Activated naive CD8-positive, alpha-beta T cell (primary cell): Measurements from ENCODE around the gene KCNH8.

Experiments used
- H3K27ac Mint-ChIP-seq: one replicate; pipeline ENCODE4 v1.8.0; 2021; ENCODE audit warnings: mixed read lengths
- H3K27me3 Mint-ChIP-seq: one replicate; pipeline ENCODE4 v1.8.0; 2021; ENCODE audit warnings: mixed read lengths
- H3K36me3 Mint-ChIP-seq: one replicate; pipeline ENCODE4 v1.8.0; 2021; ENCODE audit warnings: mixed read lengths
- H3K4me1 Mint-ChIP-seq: one replicate; pipeline ENCODE4 v1.8.0; 2021; ENCODE audit warnings: low read depth, mixed read lengths
- H3K4me3 Mint-ChIP-seq: one replicate; pipeline ENCODE4 v1.8.0; 2021; ENCODE audit warnings: mild to moderate bottlenecking, mixed read lengths
- H3K9me3 Mint-ChIP-seq: one replicate; pipeline ENCODE4 v1.8.0; 2021; ENCODE audit warnings: low read depth, mixed read lengths

Gene KCNH8

GRCh38 chr3:19346759-19347158 is 198.4 kb downstream of the KCNH8 start:
- H3K9me3 Mint-ChIP-seq, result no peaks in the 10 kb centered on the region
- H3K36me3 Mint-ChIP-seq, result no peaks in the 10 kb centered on the region
- no peak overlapping the region for H3K27ac Mint-ChIP-seq
- no peak overlapping the region for H3K4me3 Mint-ChIP-seq
- peaks cover 4% of the 10 kb centered on the region for H3K27me3 Mint-ChIP-seq
- H3K4me1 Mint-ChIP-seq, result no peaks in the 10 kb centered on the region

GRCh38 chr3:19347671-19348070 is 199.4 kb downstream of the KCNH8 start:
- no peaks in the 10 kb centered on the region for H3K9me3 Mint-ChIP-seq
- H3K27me3 Mint-ChIP-seq, result peaks cover 4% of the 10 kb centered on the region
- no peak overlapping the region for H3K27ac Mint-ChIP-seq
- no peaks in the 10 kb centered on the region for H3K36me3 Mint-ChIP-seq
- H3K4me1 Mint-ChIP-seq, result no peaks in the 10 kb centered on the region
- no peak overlapping the region for H3K4me3 Mint-ChIP-seq

- Mint-ChIP-seq H3K36me3 (no peaks in the 10 kb centered on the region), H3K27me3 (peaks cover 4% of the 10 kb centered on the region), H3K4me1 (no peaks in the 10 kb centered on the region), H3K9me3 (no peaks in the 10 kb centered on the region), H3K27ac (no peak overlapping the region), H3K4me3 (no peak overlapping the region)
Observed at GRCh38 chr3:19348500-19348899, 200.2 kb downstream of the KCNH8 start.

- Mint-ChIP-seq H3K4me3 (no peak overlapping the region), H3K36me3 (no peaks in the 10 kb centered on the region), H3K9me3 (no peaks in the 10 kb centered on the region), H3K4me1 (no peaks in the 10 kb centered on the region), H3K27me3 (peaks cover 4% of the 10 kb centered on the region), H3K27ac (no peak overlapping the region)
Observed at GRCh38 chr3:19348941-19349564, 200.7 kb downstream of the KCNH8 start.

- H3K9me3 Mint-ChIP-seq, result no peaks in the 10 kb centered on the region
- no peaks in the 10 kb centered on the region for H3K36me3 Mint-ChIP-seq
- no peaks in the 10 kb centered on the region for H3K27me3 Mint-ChIP-seq
- no peak overlapping the region for H3K4me3 Mint-ChIP-seq
- H3K27ac Mint-ChIP-seq, result no peak overlapping the region
- H3K4me1 Mint-ChIP-seq, result no peaks in the 10 kb centered on the region
Observed at GRCh38 chr3:19357947-19358346, 209.6 kb downstream of the KCNH8 start.

- H3K27me3 Mint-ChIP-seq, result no peaks in the 10 kb centered on the region
- no peaks in the 10 kb centered on the region for H3K9me3 Mint-ChIP-seq
- H3K4me1 Mint-ChIP-seq, result no peaks in the 10 kb centered on the region
- no peaks in the 10 kb centered on the region for H3K36me3 Mint-ChIP-seq
- H3K4me3 Mint-ChIP-seq, result no peak overlapping the region
- H3K27ac Mint-ChIP-seq, result no peak overlapping the region
Observed at GRCh38 chr3:19363071-19363470, 214.8 kb downstream of the KCNH8 start.

- Mint-ChIP-seq H3K9me3 (no peaks in the 10 kb centered on the region), H3K27ac (no peak overlapping the region), H3K27me3 (no peaks in the 10 kb centered on the region), H3K36me3 (no peaks in the 10 kb centered on the region), H3K4me3 (no peak overlapping the region), H3K4me1 (no peaks in the 10 kb centered on the region)
Observed at GRCh38 chr3:19364148-19364547, 215.8 kb downstream of the KCNH8 start.

GRCh38 chr3:19365471-19365870 is 217.2 kb downstream of the KCNH8 start:
- Mint-ChIP-seq H3K4me3 (no peak overlapping the region), H3K27ac (no peak overlapping the region), H3K36me3 (no peaks in the 10 kb centered on the region), H3K27me3 (no peaks in the 10 kb centered on the region), H3K4me1 (no peaks in the 10 kb centered on the region), H3K9me3 (no peaks in the 10 kb centered on the region)

- H3K27me3 Mint-ChIP-seq, result peaks cover 4% of the 10 kb centered on the region
- no peaks in the 10 kb centered on the region for H3K9me3 Mint-ChIP-seq
- no peak overlapping the region for H3K4me3 Mint-ChIP-seq
- no peaks in the 10 kb centered on the region for H3K4me1 Mint-ChIP-seq
- H3K27ac Mint-ChIP-seq, result no peak overlapping the region
- H3K36me3 Mint-ChIP-seq, result no peaks in the 10 kb centered on the region
Observed at GRCh38 chr3:19384868-19385267, 236.6 kb downstream of the KCNH8 start.

GRCh38 chr3:19392150-19392549 is 243.8 kb downstream of the KCNH8 start:
- Mint-ChIP-seq H3K27me3 (peaks cover 2% of the 10 kb centered on the region), H3K36me3 (no peaks in the 10 kb centered on the region), H3K9me3 (no peaks in the 10 kb centered on the region), H3K4me1 (no peaks in the 10 kb centered on the region), H3K4me3 (no peak overlapping the region), H3K27ac (no peak overlapping the region)

GRCh38 chr3:19394946-19395345 is 246.6 kb downstream of the KCNH8 start:
- Mint-ChIP-seq H3K9me3 (no peaks in the 10 kb centered on the region), H3K4me3 (no peak overlapping the region), H3K27ac (no peak overlapping the region), H3K36me3 (no peaks in the 10 kb centered on the region), H3K4me1 (no peaks in the 10 kb centered on the region), H3K27me3 (peaks cover 2% of the 10 kb centered on the region)

GRCh38 chr3:19396726-19397125 is 248.4 kb downstream of the KCNH8 start:
- H3K4me1 Mint-ChIP-seq, result no peaks in the 10 kb centered on the region

GRCh38 chr3:19399356-19399755 is 251.0 kb downstream of the KCNH8 start:
- H3K27ac Mint-ChIP-seq, result no peak overlapping the region
- no peaks in the 10 kb centered on the region for H3K9me3 Mint-ChIP-seq
- no peaks in the 10 kb centered on the region for H3K27me3 Mint-ChIP-seq
- no peaks in the 10 kb centered on the region for H3K36me3 Mint-ChIP-seq
- H3K4me1 Mint-ChIP-seq, result no peaks in the 10 kb centered on the region
- H3K4me3 Mint-ChIP-seq, result no peak overlapping the region

More at GRCh38 chr3:19396726-19397125, 248.4 kb downstream of the KCNH8 start:
- H3K9me3 Mint-ChIP-seq, result no peaks in the 10 kb centered on the region
- no peaks in the 10 kb centered on the region for H3K36me3 Mint-ChIP-seq
- H3K27me3 Mint-ChIP-seq, result no peaks in the 10 kb centered on the region
- H3K27ac Mint-ChIP-seq, result no peak overlapping the region
- H3K4me3 Mint-ChIP-seq, result no peak overlapping the region

GRCh38 chr3:19399836-19400235 is 251.5 kb downstream of the KCNH8 start:
- no peaks in the 10 kb centered on the region for H3K27me3 Mint-ChIP-seq
- no peaks in the 10 kb centered on the region for H3K4me1 Mint-ChIP-seq
- no peak overlapping the region for H3K4me3 Mint-ChIP-seq
- H3K27ac Mint-ChIP-seq, result no peak overlapping the region
- H3K36me3 Mint-ChIP-seq, result no peaks in the 10 kb centered on the region
- H3K9me3 Mint-ChIP-seq, result no peaks in the 10 kb centered on the region

- Mint-ChIP-seq H3K27me3 (no peaks in the 10 kb centered on the region), H3K27ac (no peak overlapping the region), H3K4me3 (no peak overlapping the region), H3K4me1 (no peaks in the 10 kb centered on the region), H3K9me3 (no peaks in the 10 kb centered on the region), H3K36me3 (no peaks in the 10 kb centered on the region)
Observed at GRCh38 chr3:19420159-19420558, 271.8 kb downstream of the KCNH8 start.

- H3K27ac Mint-ChIP-seq, result no peak overlapping the region
- no peaks in the 10 kb centered on the region for H3K4me1 Mint-ChIP-seq
- peaks cover 1% of the 10 kb centered on the region for H3K27me3 Mint-ChIP-seq
- H3K9me3 Mint-ChIP-seq, result no peaks in the 10 kb centered on the region
- no peak overlapping the region for H3K4me3 Mint-ChIP-seq
- H3K36me3 Mint-ChIP-seq, result no peaks in the 10 kb centered on the region
Observed at GRCh38 chr3:19425825-19426224, 277.5 kb downstream of the KCNH8 start.
